Endodermal cell (in vitro differentiated cells): ENCODE measurements around the gene HTR1B. TPM values are rescaled to one million over a fixed set of nuclear protein-coding genes. Genes with fewer than 3 reads are reported as not detected.

Experiments
- DNase-seq: peaks from one replicate; pipeline ENCODE4 v3.0.0-alpha.2; 2017
- H3K27ac ChIP-seq: 2 replicates; pipeline ENCODE4 v1.5.1; 2013; ENCODE audit warnings: mild to moderate bottlenecking, low read depth, low read length, moderate library complexity
- H3K27me3 ChIP-seq: 2 replicates; pipeline ENCODE4 v1.6.1; 2013; ENCODE audit warnings: mild to moderate bottlenecking, low read length, moderate library complexity; ENCODE audit not compliant: insufficient read depth, control insufficient read depth, poor library complexity, severe bottlenecking
- H3K36me3 ChIP-seq: 2 replicates; pipeline ENCODE4 v1.7.0; 2013; ENCODE audit warnings: mild to moderate bottlenecking, low read length, moderate library complexity; ENCODE audit not compliant: control insufficient read depth, insufficient read depth
- H3K4me1 ChIP-seq: one replicate; pipeline ENCODE4 v1.7.0; 2013; ENCODE audit warnings: low read length; ENCODE audit not compliant: control insufficient read depth, insufficient read depth
- H3K4me3 ChIP-seq: 2 replicates; pipeline ENCODE4 v1.5.1; 2013; ENCODE audit warnings: mild to moderate bottlenecking, low read length, moderate library complexity
- H3K9ac ChIP-seq: 2 replicates; pipeline ENCODE4 v1.6.1; 2013; ENCODE audit warnings: mild to moderate bottlenecking, low read length, moderate library complexity; ENCODE audit not compliant: poor library complexity, severe bottlenecking; ENCODE audit errors: extremely low read depth
- H3K9me3 ChIP-seq: 2 replicates; pipeline ENCODE4 v1.6.1; 2013; ENCODE audit warnings: mild to moderate bottlenecking, low read length, moderate library complexity; ENCODE audit not compliant: control insufficient read depth
- H3K27ac Mint-ChIP-seq: 2 replicates; pipeline ENCODE4 v1.8.0; 2020; ENCODE audit warnings: mixed read lengths
- H3K27me3 Mint-ChIP-seq: 2 replicates; pipeline ENCODE4 v1.8.0; 2021; ENCODE audit warnings: mild to moderate bottlenecking, mixed read lengths; ENCODE audit not compliant: insufficient read depth
- H3K36me3 Mint-ChIP-seq: 2 replicates; pipeline ENCODE4 v1.8.0; 2020; ENCODE audit warnings: low read depth, mixed read lengths
- H3K4me1 Mint-ChIP-seq: 2 replicates; pipeline ENCODE4 v1.8.0; 2020; ENCODE audit warnings: mixed read lengths
- H3K4me3 Mint-ChIP-seq: 2 replicates; pipeline ENCODE4 v1.8.0; 2020; ENCODE audit warnings: mild to moderate bottlenecking, moderate library complexity, mixed read lengths
- H3K9me3 Mint-ChIP-seq: 2 replicates; pipeline ENCODE4 v1.8.0; 2020; ENCODE audit warnings: mild to moderate bottlenecking, mixed read lengths
- CTCF ChIP-seq: fragments of 200-600 bp; sonication (generic); conservative IDR thresholded peaks from 2 replicates; pipeline ENCODE4 v1.5.0; 2021; ENCODE audit warnings: antibody characterized with exemption, mild to moderate bottlenecking
- WGBS, 2 experiments: methylation state at CpG; one replicate each; pipeline versions ENCODE4 v1.1.5 to v1.1.7; 2013; ENCODE audit warnings: missing lambda C conversion rate in 2 of 2, mixed read lengths in 1 of 2; ENCODE audit not compliant: insufficient coverage in 1 of 2, insufficient read length in 1 of 2; 5-methylcytosine and 5-hydroxymethylcytosine counted together
- total RNA-seq, 2 donors: library from RNA; stranded (reverse); fragmentation: NEBNext Ultra II Directional in 1 of 2; extraction: Animal tissue kit (Norgen Biotek cat#: 25700) in 1 of 2; gene quantifications; 2 replicates in 1 of 2; 3 replicates in 1 of 2; pipeline ENCODE4 v1.2.1, GENCODE V29; 2021

Gene HTR1B
- total RNA-seq, 2 donors from 2014 or later = 2.9 to 3.9 TPM

- no peaks in the 10 kb centered on the region for H3K36me3 ChIP-seq
- no peaks in the 10 kb centered on the region for H3K4me1 ChIP-seq
- no peak overlapping the region for H3K4me3 ChIP-seq
- TF ChIP-seq CTCF = no peak
- Mint-ChIP-seq H3K4me3 (no peak overlapping the region), H3K4me1 (peaks cover 27% of the 10 kb centered on the region), H3K9me3 (no peaks in the 10 kb centered on the region), H3K36me3 (no peaks in the 10 kb centered on the region), H3K27me3 (no peaks in the 10 kb centered on the region), H3K27ac (no peak overlapping the region)
- no peak overlapping the region for H3K27ac ChIP-seq
- 88 to 96% methylated on average over 1 to 2 of the region's 2 CpGs for WGBS, 2 experiments
- DNase-seq = no peak
- H3K27me3 ChIP-seq = no peaks in the 10 kb centered on the region
- H3K9me3 ChIP-seq = no peaks in the 10 kb centered on the region
- H3K9ac ChIP-seq = no peak overlapping the region
These were observed 8.9 kb downstream of the HTR1B start for GRCh38 chr6:77454386-77454785.

GRCh38 chr6:77451466-77451865 is 11.8 kb downstream of the HTR1B start:
- Histone ChIP-seq H3K4me3 (no peak overlapping the region), H3K27ac (no peak overlapping the region), H3K36me3 (no peaks in the 10 kb centered on the region), H3K9me3 (no peaks in the 10 kb centered on the region), H3K4me1 (no peaks in the 10 kb centered on the region), H3K27me3 (no peaks in the 10 kb centered on the region), H3K9ac (no peak overlapping the region)
- no peak overlapping the region for H3K27ac Mint-ChIP-seq
- no peak for DNase-seq
- H3K36me3 Mint-ChIP-seq = no peaks in the 10 kb centered on the region
- no peaks in the 10 kb centered on the region for H3K9me3 Mint-ChIP-seq
- no peaks in the 10 kb centered on the region for H3K27me3 Mint-ChIP-seq
- H3K4me3 Mint-ChIP-seq = no peak overlapping the region
- TF ChIP-seq CTCF = no peak
- peaks cover 22% of the 10 kb centered on the region for H3K4me1 Mint-ChIP-seq
- WGBS, 2 experiments = 96 to 100% methylated on average over 2 to 4 of the region's 4 CpGs

GRCh38 chr6:77450924-77451323 is 12.4 kb downstream of the HTR1B start:
- H3K27me3 Mint-ChIP-seq = no peaks in the 10 kb centered on the region
- no peak overlapping the region for H3K4me3 Mint-ChIP-seq
- Histone ChIP-seq H3K4me3 (no peak overlapping the region), H3K9me3 (no peaks in the 10 kb centered on the region), H3K27me3 (no peaks in the 10 kb centered on the region), H3K4me1 (no peaks in the 10 kb centered on the region), H3K9ac (no peak overlapping the region), H3K36me3 (no peaks in the 10 kb centered on the region), H3K27ac (no peak overlapping the region)
- peaks cover 17% of the 10 kb centered on the region for H3K4me1 Mint-ChIP-seq
- no peak overlapping the region for H3K27ac Mint-ChIP-seq
- no peaks in the 10 kb centered on the region for H3K36me3 Mint-ChIP-seq
- TF ChIP-seq CTCF = peak; percentile 31
- DNase-seq = no peak
- H3K9me3 Mint-ChIP-seq = no peaks in the 10 kb centered on the region
